Breast epithelium (tissue), 3 donors: ENCODE measurements around the gene CDV3.

Experiments
- CTCF ChIP-seq, 3 donors: fragments of 450-650 bp; IDR thresholded peaks; one replicate each; pipeline ENCODE4 v1.5.1; 2016 to 2017; ENCODE audit warnings: antibody characterized with exemption in 3 of 3, mild to moderate bottlenecking in 3 of 3, moderate library complexity in 3 of 3
- POLR2A ChIP-seq: fragments of 450-650 bp; IDR thresholded peaks from one replicate; pipeline ENCODE4 v1.6.1; 2016; ENCODE audit warnings: antibody characterized with exemption, mild to moderate bottlenecking, moderate library complexity

GRCh38 chr3:133592843-133593242 lies 19.4 kb downstream of the CDV3 start:
- TF ChIP-seq CTCF (IDR thresholded peaks at IDR 0.05) (no peak), POLR2A (no peak)
